HepG2 (cell line): Measurements from ENCODE around the gene NBEA. TPM values are rescaled to one million over a fixed set of nuclear protein-coding genes. Genes with fewer than 3 reads are reported as not detected.

Experiments
- ATAC-seq: fragments of 200-7000 bp; cut with Tn5 transposase; 3 replicates; pipeline ENCODE4 v1.9.1; 2020; ENCODE audit warnings: mild to moderate bottlenecking, moderate library complexity
- BruUV-seq: library from RNA; stranded (reverse); fragments of 400-500 nt; replicated peaks from 2 replicates; lab custom pipeline; 2021; lab: Mats Ljungman, UMichigan
- CTCF ChIA-PET: fragments of 300-600 bp; formaldehyde crosslinking; extraction: SDS; loops from one replicate; lab custom pipeline; 2021; ENCODE audit warnings: low total read pairs, inconsistent platforms, low intra/inter-chr PET ratio; lab: Yijun Ruan, JAX
- POLR2A ChIA-PET: fragments of 350-600 bp; sonication (Branson Sonifier 250); formaldehyde crosslinking; loops from one replicate; lab custom pipeline; 2020; ENCODE audit warnings: antibody characterized with exemption, inconsistent platforms; lab: Yijun Ruan, JAX
- DNase-seq: peaks from one replicate; pipeline ENCODE4 v3.0.0-alpha.2; 2015; ENCODE audit warnings: low spot score
- FAIRE-seq: peaks from 3 replicates; lab custom pipeline; 2011; peaks lifted over from hg19 to GRCh38; lab: Jason Lieb, UNC
- H2AFZ ChIP-seq: one replicate; pipeline ENCODE4 v1.6.1; 2011; ENCODE audit warnings: low read length, inconsistent platforms
- H3K27ac ChIP-seq: fragments of 300-600 bp; 3 replicates; pipeline ENCODE4 v1.8.0; 2011; ENCODE audit warnings: mixed run types, mild to moderate bottlenecking, mixed read lengths, low read length, inconsistent platforms; ENCODE audit not compliant: insufficient read depth; ENCODE audit errors: extremely low read length
- H3K27me3 ChIP-seq, 2 experiments: fragments of 200-600 bp in 1 of 2; 2 replicates in 1 of 2; 3 replicates in 1 of 2; pipeline versions ENCODE4 v1.6.0 to v1.8.0; 2011; ENCODE audit warnings: low read length in 2 of 2, mild to moderate bottlenecking in 2 of 2, moderate library complexity in 2 of 2, inconsistent platforms in 1 of 2; ENCODE audit not compliant: insufficient read depth in 2 of 2, control insufficient read depth in 1 of 2
- H3K36me3 ChIP-seq, 2 experiments: fragments of 200-600 bp in 1 of 2; replicated peaks in 1 of 2; 2 replicates in 1 of 2; 3 replicates in 1 of 2; pipeline versions ENCODE4 v1.5.1 to v1.8.0; 2011; ENCODE audit warnings: low read length in 2 of 2, inconsistent platforms in 1 of 2; ENCODE audit not compliant: insufficient read depth in 2 of 2, control insufficient read depth in 1 of 2
- H3K4me1 ChIP-seq: 2 replicates; pipeline ENCODE4 v1.5.1; 2012; ENCODE audit warnings: low read length, inconsistent platforms; ENCODE audit not compliant: insufficient read depth
- H3K4me2 ChIP-seq: 2 replicates; pipeline ENCODE4 v1.6.0; 2011; ENCODE audit warnings: low read depth, low read length, inconsistent platforms
- H3K4me3 ChIP-seq, 3 experiments: fragments of 200-600 bp in 1 of 3; sonication (generic), shearing (Covaris generic) in 1 of 3; replicated peaks in 1 of 3; 2 replicates each; pipeline ENCODE4 v1.5.1; 2011 to 2016; ENCODE audit warnings: low read length in 3 of 3, inconsistent platforms in 2 of 3, low read depth in 2 of 3, mild to moderate bottlenecking in 2 of 3, control low read depth in 1 of 3, mixed read lengths in 1 of 3; ENCODE audit not compliant: insufficient read depth in 1 of 3
- H3K79me2 ChIP-seq: one replicate; pipeline ENCODE4 v1.6.1; 2011; ENCODE audit warnings: low read length, inconsistent platforms; ENCODE audit not compliant: insufficient read depth
- H3K9ac ChIP-seq: 2 replicates; pipeline ENCODE4 v1.6.0; 2011; ENCODE audit warnings: mild to moderate bottlenecking, low read depth, low read length, inconsistent platforms; ENCODE audit not compliant: insufficient read depth
- H3K9me3 ChIP-seq: 2 replicates; pipeline ENCODE4 v1.5.1; 2012; ENCODE audit warnings: mild to moderate bottlenecking, low read length
- H4K20me1 ChIP-seq: 2 replicates; pipeline ENCODE4 v1.6.0; 2011; ENCODE audit warnings: inconsistent platforms, mild to moderate bottlenecking, low read length, moderate library complexity; ENCODE audit not compliant: insufficient read depth
- AHR ChIP-seq: IDR thresholded peaks from 2 replicates; pipeline ENCODE4 v1.6.1; 2018; ENCODE audit warnings: missing genetic modification reagents, missing compliant biosample characterization
- GMEB1 ChIP-seq: sonication (generic); formaldehyde crosslinking; IDR thresholded peaks from 2 replicates; pipeline ENCODE4 v1.5.1; 2020; ENCODE audit warnings: missing genetic modification reagents, mild to moderate bottlenecking, borderline replicate concordance
- JUNB ChIP-seq: sonication (generic); formaldehyde crosslinking; IDR thresholded peaks from 2 replicates; pipeline ENCODE4 v1.8.0; 2022; ENCODE audit warnings: missing genetic modification reagents, mild to moderate bottlenecking, borderline replicate concordance
- KDM6A ChIP-seq: IDR thresholded peaks from 2 replicates; pipeline ENCODE4 v1.6.1; 2016; ENCODE audit warnings: low read depth
- MATR3 ChIP-seq: sonication (generic); formaldehyde crosslinking; IDR thresholded peaks from 2 replicates; pipeline ENCODE4 v1.4.0; 2020; ENCODE audit warnings: missing genetic modification reagents
- MXD1 ChIP-seq: sonication (generic); formaldehyde crosslinking; IDR thresholded peaks from 2 replicates; pipeline ENCODE4 v1.4.0; 2020; ENCODE audit warnings: mild to moderate bottlenecking, missing genetic modification reagents
- NR1H2 ChIP-seq: sonication (generic); formaldehyde crosslinking; IDR thresholded peaks from 2 replicates; pipeline ENCODE4 v1.8.1; 2022; ENCODE audit warnings: low read depth, missing genetic modification reagents, borderline replicate concordance
- PAF1 ChIP-seq: IDR thresholded peaks from 2 replicates; pipeline ENCODE4 v1.6.1; 2016; ENCODE audit warnings: missing genetic modification reagents, missing compliant biosample characterization
- RBAK ChIP-seq: sonication (generic); formaldehyde crosslinking; IDR thresholded peaks from 2 replicates; pipeline ENCODE4 v1.5.1; 2020; ENCODE audit warnings: mild to moderate bottlenecking, missing genetic modification reagents
- SP140L ChIP-seq: sonication (generic); formaldehyde crosslinking; IDR thresholded peaks from 2 replicates; pipeline ENCODE4 v1.4.0; 2020; ENCODE audit warnings: missing genetic modification reagents, borderline replicate concordance
- SRSF4 ChIP-seq: fragments of 200-400 bp; formaldehyde crosslinking; IDR thresholded peaks from one replicate; pipeline ENCODE4 v1.6.1; 2018; ENCODE audit warnings: mild to moderate bottlenecking, low read depth, low read length, moderate library complexity; ENCODE audit not compliant: poor library complexity, severe bottlenecking
- WIZ ChIP-seq: sonication (generic); formaldehyde crosslinking; IDR thresholded peaks from 2 replicates; pipeline ENCODE4 v1.5.1; 2020; ENCODE audit warnings: mild to moderate bottlenecking, missing genetic modification reagents
- ZBTB8A ChIP-seq: sonication (generic); formaldehyde crosslinking; IDR thresholded peaks from 2 replicates; pipeline ENCODE4 v1.4.0; 2020; ENCODE audit warnings: mild to moderate bottlenecking, low read depth, missing genetic modification reagents, borderline replicate concordance
- ZNF431 ChIP-seq: sonication (generic); formaldehyde crosslinking; IDR thresholded peaks from 2 replicates; pipeline ENCODE4 v1.9.0; 2022; ENCODE audit warnings: missing genetic modification reagents, low read depth, mild to moderate bottlenecking, borderline replicate concordance
- ZNF704 ChIP-seq: sonication (generic); formaldehyde crosslinking; IDR thresholded peaks from 2 replicates; pipeline ENCODE4 v1.8.1; 2023; ENCODE audit warnings: mild to moderate bottlenecking, inconsistent platforms, moderate library complexity, missing genetic modification reagents, borderline replicate concordance
- ZNF710 ChIP-seq: sonication (generic); formaldehyde crosslinking; IDR thresholded peaks from 2 replicates; pipeline ENCODE4 v1.5.0; 2020; ENCODE audit warnings: mild to moderate bottlenecking, missing genetic modification reagents, borderline replicate concordance
- ZNF749 ChIP-seq: sonication (generic); formaldehyde crosslinking; IDR thresholded peaks from 2 replicates; pipeline ENCODE4 v1.8.0; 2022; ENCODE audit warnings: mild to moderate bottlenecking, missing genetic modification reagents, moderate library complexity, borderline replicate concordance
- ZNF773 ChIP-seq: sonication (generic); formaldehyde crosslinking; IDR thresholded peaks from 2 replicates; pipeline ENCODE4 v1.4.0; 2020; ENCODE audit warnings: missing genetic modification reagents, borderline replicate concordance
- WGBS: methylation state at CpG from one replicate; pipeline ENCODE4 v1.1.6; 2017; ENCODE audit warnings: low lambda C conversion rate; 5-methylcytosine and 5-hydroxymethylcytosine counted together
- in situ Hi-C: cut with HindIII; loops from 2 replicates; pipeline ENCODE4 v1.10.0; 2017; ENCODE audit warnings: low pct_unique_long_range_greater_than_20kb; ENCODE audit not compliant: extremely low pct_ligation_motif_present
- intact Hi-C: fragments of 100-400 bp; cut with micrococcal nuclease; formaldehyde crosslinking; loops from one replicate; pipeline ENCODE4 v1.10.0; 2022; ENCODE audit not compliant: unreplicated experiment
- polyA plus RNA-seq, 8 experiments: library from polyadenylated mRNA; depleted of rRNA in 3 of 8; stranded (reverse) in 7 of 8; unstranded in 1 of 8; fragments of >200 nt; fragmentation: Illumina TruSeq in 4 of 8; extraction: Trizol in 4 of 8; gene quantifications; 2 replicates each; pipeline versions ENCODE4 v1.2.1 to v1.2.3, GENCODE V29; 2011 to 2016; ENCODE audit warnings: low read depth in 4 of 8, missing spikeins in 1 of 8, mixed read lengths in 1 of 8; ENCODE audit not compliant: insufficient read depth in 1 of 8
- total RNA-seq, 5 experiments: library from RNA; depleted of rRNA; stranded (reverse); fragments of >200 nt; fragmentation: Illumina TruSeq; extraction: Trizol; gene quantifications; 2 replicates each; pipeline ENCODE4 v1.2.3, GENCODE V29; 2016; ENCODE audit warnings: low read depth in 1 of 5

The NBEA gene
- total and polyA plus RNA-seq, 2 of the 13 experiments (the other 11 are each of a cell fraction or from before 2014, with no cell fraction given), result 2.7 to 2.8 TPM

GRCh38 chr13:35411059-35411744 lies 469.1 kb downstream of the NBEA start (continued):
- no peak for TF ChIP-seq MXD1 (CRISPR knock-in tag)
- no peak for TF ChIP-seq JUNB (CRISPR knock-in tag)
- no peak for TF ChIP-seq MATR3
- TF ChIP-seq SRSF4, result no peak
- no peak for TF ChIP-seq KDM6A (CRISPR knock-in tag)

GRCh38 chr13:35448465-35448864 lies 506.4 kb downstream of the NBEA start:
- H3K9ac ChIP-seq, result no peak overlapping the region
- 13% methylated on average over 1 of the region's 1 CpG for WGBS
- no peak overlapping the region for H3K4me3 ChIP-seq
- no peaks in the 10 kb centered on the region for H3K9me3 ChIP-seq
- no peak overlapping the region for H3K27ac ChIP-seq
- H3K27me3 ChIP-seq, result no peaks in the 10 kb centered on the region
- no peaks in the 10 kb centered on the region for H3K79me2 ChIP-seq
- POLR2A ChIA-PET, result no interaction called here
- DNase-seq, result no peak
- CTCF ChIA-PET, result no interaction called here
- BruUV-seq, result no TSS peak
- intact Hi-C loops, result no loop called here
- H4K20me1 ChIP-seq, result no peaks in the 10 kb centered on the region
- in situ Hi-C loops, result no loop called here
- H3K4me2 ChIP-seq, result no peak overlapping the region
- FAIRE-seq, result no peak
- H2AFZ ChIP-seq, result no peak overlapping the region
- no peak for ATAC-seq
- no peaks in the 10 kb centered on the region for H3K4me1 ChIP-seq
- H3K36me3 ChIP-seq, result no peaks in the 10 kb centered on the region
- TF ChIP-seq ZNF773 (CRISPR knock-in tag) (no peak), ZBTB8A (no peak), PAF1 (CRISPR knock-in tag) (no peak), ZNF431 (no peak), WIZ (CRISPR knock-in tag) (no peak), AHR (CRISPR knock-in tag) (no peak), GMEB1 (CRISPR knock-in tag) (no peak), ZNF704 (CRISPR knock-in tag) (no peak), RBAK (no peak), SP140L (CRISPR knock-in tag) (no peak), NR1H2 (CRISPR knock-in tag) (no peak), ZNF749 (CRISPR knock-in tag) (no peak), ZNF710 (no peak)
